ENCODE measurements around the gene COL25A1.
"Not testable (repeated sequence)": the region's sequence is repeated elsewhere in the genome, so short reads cannot be mapped to it uniquely, and the experiment has no call there.

Gene COL25A1

DNA sequence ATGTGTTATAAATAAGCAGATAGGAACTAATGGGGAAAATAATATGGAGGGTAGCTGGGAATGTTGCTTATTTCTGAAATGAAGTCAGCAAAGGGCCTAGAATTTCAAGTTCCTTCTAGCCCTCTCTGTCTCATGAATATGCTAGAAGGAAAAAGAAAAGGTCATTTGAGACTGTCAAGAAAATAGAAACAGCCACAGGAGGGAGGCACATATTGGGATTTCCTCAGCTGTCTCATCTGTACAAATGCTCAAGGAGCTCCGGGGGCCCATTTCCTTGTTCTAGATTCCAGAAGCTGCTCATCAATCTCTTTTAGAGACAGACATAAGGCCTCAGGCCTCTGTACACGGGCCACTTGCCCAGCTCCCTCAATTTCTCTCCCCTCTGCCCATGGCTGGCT is 412.0 kb downstream of the COL25A1 start:
- DNase-seq = no peak

DNA sequence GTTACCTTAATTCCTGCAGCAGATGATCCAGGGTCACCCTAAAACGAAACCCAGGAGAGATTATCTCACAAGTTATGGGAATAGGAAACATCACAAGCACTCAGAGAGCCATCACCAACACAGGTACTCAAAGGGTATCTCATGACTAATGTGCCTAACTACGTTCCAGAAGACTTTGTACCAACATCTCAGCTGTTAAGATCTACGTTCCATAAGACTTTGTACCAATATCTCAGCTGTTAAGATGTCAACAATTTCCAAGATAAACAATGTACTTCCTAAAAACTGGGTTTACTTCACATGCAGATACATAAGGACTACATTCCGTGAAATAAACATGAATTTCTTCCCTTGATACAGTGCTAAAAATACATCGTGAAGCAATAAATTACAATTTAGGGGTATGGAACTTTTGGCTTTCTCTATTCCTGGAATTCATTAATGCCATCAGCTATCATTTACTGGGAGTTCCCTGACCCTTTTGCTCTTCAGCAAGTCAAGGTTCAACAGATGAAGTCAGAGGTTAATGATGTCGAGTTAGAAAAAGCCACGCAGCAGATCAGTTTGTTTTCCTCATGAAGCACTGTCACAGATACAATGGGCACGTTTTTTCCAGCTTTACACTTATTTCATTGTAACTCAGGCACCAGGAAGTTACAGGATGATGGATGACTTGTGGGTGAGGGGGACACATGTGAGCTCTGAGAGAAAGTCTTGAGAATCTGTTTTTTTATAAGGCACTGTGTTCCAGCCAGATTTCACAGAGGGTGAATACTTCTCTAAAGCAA is 412.6 kb downstream of the COL25A1 start:
- no peak for DNase-seq

DNA sequence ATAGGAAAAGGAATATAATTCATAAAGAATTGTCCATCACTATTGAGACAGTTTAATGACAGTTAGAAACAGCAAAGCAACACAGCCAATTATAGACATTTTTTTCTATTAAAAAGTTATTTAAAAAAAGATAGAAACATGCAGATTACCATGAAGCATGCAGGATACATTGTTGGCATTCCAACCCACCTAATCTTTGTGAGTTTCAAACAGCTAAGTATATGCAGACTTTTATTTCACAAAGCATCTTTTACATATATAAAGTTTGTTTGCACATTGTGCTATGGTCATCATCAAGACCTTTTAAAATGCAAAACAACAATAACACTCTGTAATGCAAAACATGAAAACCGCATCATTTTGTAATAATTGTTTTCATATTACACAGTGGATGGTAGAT is 413.7 kb downstream of the COL25A1 start:
- DNase-seq = no peak

DNA sequence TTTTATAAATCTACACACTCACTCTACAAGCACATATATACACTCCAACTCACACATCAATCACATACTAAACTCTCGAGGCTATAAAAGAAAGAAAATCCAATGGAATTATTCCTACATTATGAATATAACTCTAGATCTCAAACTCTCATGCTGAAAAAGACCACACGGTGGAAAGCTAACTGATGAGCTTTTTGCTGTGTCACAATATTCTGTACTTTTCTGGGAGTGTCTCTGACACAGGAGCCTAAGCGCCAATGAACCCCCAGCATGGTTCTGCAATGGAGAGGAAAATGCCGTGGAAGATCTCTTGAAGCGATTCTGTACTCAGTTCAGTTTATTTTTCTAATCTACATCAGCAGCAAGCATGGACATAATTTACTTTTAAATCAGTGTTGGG is 415.4 kb downstream of the COL25A1 start:
- DNase-seq = no peak

DNA sequence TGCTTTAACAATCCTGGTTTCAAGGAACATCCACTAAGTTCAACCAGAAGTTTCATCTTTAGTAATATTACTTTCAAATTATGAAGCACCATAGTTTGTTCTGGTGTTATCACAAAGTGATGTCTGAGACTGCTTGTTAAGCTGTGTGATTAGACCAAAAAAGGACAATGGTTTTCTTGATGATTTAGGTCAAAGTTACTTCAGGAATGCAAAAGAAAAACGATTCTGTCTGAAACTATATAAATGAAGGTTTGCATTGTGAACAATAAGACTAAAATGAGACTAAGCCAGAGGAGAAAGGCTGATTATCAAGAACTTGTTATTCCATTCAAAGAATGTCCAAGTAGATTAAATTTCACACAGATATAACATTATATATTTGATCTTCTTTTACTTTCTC is 417.2 kb downstream of the COL25A1 start:
- no peak for DNase-seq

DNA sequence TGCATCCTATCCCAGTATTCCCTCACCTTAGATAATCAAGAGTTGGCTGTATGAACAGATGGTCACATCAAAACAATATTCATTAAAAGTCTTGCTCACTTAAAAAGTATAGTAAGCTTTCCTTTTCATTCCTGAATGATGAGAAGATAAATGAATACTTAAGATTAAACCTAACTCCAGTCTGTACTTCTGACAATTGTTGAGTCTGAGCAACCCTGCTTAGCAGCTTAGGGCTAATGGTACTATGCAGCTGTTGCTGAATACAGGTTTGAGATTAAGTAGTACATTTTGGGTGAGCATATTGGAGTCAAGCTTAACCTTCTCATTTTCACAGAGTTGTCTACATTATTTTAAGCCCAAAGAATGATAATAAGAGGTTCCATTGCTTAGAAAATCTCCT is 417.9 kb downstream of the COL25A1 start:
- DNase-seq = no peak

DNA sequence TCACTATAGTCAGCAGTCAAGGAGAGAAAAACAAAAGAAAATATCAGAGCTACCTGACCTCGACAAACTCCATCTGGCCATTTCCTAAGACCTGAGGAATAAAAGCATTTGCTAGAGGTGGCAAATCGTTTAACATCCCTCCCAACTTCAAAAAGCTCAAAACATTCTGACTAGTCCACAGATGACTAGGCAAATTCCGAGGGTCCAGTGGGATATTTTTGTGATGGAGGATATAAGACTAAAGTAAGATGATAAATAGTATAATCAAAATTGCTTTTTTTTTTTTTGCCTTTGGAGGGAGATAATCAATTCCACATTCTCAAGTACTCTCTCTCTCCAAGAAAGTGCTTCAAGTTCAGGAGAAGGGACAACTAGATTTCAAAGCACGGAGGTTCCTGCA is 420.5 kb downstream of the COL25A1 start:
- DNase-seq = no peak

DNA sequence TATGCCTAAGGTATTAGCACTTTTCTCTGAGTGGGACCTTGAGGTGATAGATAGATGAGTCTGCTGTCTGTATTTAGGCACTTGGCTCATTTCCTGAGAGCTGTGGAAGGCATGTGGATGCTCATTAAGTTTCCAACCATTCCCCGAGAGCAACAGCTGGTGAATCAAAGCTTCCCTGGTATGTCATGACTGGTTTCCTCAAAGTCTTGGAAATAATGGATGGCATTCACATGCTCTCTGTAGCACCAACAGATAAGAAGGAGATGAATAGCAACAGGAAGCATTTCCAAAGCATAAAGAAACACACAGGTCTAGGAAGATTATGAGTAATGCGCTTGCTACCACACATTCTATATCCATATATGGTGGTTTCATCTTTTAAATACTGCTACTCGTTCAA is 421.3 kb downstream of the COL25A1 start:
- no peak for DNase-seq

DNA sequence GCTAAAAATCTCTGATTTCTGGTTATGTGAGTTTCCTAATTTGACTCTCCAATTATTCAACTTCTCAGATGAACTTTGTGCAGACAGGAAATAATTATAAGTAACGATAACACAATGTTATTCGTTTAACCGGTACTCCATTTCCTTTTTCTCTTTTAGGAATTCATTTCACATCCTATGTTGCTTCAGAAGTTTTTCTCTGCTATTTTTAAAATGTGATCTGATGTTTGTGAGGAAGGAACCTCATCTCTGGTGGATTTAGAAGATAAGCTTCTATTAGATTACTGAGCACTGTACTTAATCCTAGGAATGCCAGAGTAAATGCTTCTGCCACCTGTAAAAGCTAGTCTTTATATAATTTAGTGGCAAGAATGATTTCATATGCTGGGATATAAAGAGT is 423.7 kb downstream of the COL25A1 start:
- no peak for DNase-seq

DNA sequence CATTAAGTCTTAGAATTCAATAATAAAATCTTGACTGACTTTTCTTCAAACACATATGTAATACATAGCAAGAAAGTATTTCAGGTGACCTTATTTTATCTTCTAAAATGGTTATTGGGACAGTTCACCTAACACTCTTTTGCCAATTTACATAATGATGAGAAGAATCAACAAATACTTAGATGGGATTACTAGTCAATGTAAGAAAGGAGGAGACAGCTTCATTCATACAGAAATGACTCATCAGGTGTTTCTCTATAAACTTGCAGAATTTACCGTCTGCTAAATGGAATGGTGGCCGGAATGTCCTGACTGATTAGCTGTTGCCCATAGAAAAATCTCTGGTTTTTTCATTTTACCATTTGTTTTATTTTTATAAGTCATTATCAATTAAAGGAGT is 424.6 kb downstream of the COL25A1 start:
- no peak for DNase-seq

DNA sequence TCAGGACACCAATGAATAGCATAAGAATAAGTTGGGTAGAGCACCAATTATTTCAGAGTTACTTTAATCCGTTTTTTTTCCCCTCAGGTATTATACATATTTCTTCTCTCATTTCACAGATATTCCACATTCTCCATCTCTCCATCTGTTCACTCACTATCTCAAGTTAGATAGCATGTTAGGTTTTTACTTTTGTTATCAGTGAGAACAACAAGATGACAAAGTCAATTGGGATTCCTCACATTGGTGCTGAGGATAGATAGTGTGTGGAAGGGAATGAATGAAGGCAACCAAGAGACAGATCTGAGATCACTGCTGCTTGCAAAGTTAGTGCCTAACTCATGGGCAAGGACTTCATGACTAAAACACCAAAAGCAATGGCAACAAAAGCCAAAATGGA is 427.7 kb downstream of the COL25A1 start:
- DNase-seq = no peak

DNA sequence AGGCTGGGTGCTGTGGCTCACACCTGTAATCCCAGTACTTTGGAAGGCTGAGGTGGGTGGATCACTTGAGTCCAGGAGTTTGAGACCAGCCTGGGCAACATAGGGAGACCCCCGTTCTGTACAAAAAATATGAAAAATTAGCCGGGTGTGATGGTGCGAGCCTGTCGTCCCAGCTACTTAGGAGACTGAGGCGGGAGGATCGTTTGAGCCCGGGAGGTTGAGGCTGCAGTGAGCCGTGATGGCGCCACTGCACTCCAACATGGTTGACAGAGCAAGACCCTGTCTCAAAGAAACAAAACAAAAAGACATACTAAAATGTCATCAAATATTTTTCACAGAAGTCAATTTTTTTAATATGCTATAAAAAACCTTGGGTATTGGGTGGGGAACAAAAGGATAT is 432.5 kb downstream of the COL25A1 start:
- DNase-seq = not testable (repeated sequence)

DNA sequence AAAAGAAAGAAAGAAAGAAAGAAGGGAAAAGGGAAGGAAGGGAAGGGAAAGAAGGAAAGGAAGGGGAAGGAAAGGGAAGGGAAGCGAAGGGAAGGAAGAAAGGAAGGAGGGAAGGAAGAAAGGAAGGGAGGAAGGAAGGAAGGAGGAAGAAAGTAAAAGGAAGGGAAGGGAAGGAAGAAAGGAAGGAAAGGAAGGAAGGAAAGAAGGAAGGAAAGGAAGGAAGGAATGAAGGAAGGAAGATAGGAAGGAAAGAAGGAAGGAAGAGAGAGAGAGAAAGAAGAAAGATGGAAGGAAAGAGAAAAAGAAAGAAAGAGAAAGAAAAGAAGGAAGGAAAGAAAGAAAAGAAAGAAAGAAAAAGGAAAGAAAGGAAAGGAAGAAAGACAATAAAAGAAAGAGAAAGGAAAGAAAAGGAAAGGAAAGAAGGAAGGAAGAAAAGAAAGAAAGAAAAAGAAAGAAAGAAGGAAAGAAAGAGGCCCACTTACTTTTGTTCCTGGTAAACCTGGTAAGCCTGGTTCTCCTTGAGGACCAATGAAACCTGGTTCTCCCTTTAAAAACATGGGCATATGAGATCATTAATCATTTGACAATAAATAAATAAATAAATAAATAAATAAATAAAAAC is 433.7 kb downstream of the COL25A1 start:
- DNase-seq = no peak

DNA sequence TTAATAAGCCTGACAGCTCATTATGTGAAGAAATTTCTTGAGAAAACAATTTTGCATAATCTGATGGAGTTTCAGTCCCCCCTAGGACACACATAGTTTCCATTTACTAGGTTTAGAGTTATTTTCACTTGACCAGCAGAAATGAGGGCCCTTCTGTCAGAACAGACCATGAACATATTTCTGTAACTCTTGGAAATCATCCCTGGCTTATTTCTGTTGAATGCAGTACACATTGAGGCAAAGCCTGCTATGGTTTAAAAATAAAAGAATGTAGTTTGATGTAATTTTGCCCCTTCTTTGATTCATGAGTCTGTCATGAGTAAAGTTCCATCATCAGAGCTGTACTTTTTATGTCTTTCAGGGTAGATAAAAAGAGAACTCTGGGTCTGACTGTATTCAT is 435.0 kb downstream of the COL25A1 start:
- DNase-seq = no peak

DNA sequence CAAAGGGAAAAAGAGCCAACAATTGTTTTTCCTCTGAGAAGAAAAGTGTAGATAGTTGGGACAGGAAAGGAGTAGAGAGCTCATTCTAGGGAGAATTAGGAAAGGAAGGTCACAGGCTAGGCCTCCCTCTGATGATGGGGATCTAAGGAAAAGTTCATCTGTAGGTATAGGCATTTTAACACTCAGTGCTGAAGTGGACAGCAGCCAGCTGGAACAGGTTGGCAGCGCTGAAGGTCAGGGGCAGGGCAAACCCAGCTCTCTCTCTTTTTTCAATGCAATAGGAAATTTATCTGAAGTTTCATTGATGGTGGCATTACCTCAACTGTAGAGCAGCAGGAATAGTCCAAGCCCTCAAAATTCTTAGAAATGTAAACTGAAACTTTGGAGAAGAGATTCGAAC is 441.1 kb downstream of the COL25A1 start:
- DNase-seq = no peak

DNA sequence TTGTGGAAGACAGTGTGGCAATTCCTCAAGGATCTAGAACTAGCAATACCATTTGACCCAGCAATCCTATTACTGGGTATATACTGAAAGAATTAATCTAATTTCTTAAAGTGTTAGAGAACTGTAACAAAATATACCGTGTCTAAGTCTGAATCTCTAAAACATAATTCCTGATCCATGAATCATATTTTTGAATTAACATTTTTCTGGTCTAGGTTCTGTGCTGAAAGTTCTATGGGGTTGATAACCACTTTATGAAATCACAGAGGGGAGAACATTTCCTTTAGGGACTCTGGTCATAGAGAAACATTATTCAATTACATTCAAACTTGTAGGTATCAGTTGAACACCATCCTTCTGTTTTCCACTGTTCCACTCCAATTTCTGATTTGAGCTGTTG is 447.7 kb downstream of the COL25A1 start:
- DNase-seq = no peak

DNA sequence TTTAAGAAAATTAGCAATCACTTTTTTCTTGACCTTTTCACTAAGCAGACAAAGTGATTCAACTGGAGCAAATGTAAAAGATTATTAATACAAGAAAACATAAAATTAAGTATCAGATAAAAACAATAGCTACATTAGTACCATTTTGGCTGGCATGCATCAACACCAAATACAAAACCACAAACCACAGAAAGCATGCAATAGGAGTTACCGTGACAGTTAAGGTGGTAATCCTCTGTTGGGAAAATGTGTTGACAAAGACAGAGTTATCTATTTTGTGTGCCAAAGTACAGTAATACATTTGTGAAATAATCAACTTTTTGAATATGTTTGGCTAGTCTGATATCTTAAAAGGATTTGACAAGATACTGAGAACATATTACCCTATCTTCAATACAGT is 449.8 kb downstream of the COL25A1 start:
- DNase-seq = no peak

DNA sequence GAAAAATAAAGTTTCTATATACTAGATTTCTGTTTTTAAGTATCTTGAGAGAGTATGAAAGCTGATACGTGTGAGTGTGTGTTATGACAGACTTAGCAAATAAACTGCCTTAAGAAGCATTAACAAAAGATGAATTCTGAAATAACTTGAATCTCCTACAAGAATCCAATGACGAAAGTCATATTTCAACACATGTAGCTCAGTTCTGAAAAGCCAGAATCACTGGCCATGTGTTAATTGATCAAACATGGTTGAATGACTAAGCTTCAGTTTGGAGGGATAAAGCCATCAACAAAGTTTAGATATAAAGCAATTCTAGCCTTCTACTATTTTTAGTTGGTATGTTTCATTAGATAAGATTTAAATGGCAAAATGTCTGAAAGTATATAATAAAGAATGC is 451.1 kb downstream of the COL25A1 start:
- DNase-seq = no peak

DNA sequence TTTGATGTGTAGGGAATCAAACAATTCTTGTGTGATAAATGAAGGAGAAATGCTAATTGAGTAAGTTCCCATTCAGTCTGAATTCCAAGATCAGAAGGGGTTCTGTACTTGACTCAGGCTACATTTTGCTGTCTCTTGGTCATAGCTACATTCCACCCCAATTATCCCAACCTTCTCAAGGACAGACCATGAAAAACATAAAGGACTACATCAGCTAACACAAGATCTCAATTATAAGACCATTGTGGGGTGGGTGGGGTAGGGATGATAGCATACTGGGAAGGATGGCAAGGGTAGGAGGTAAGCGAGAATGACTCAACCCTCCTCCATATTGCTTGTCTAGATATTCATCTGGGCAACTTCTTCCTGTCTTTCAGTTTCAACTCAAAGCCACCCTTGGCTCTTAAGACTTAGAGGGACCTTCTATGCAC is 452.2 kb downstream of the COL25A1 start:
- no peak for DNase-seq

DNA sequence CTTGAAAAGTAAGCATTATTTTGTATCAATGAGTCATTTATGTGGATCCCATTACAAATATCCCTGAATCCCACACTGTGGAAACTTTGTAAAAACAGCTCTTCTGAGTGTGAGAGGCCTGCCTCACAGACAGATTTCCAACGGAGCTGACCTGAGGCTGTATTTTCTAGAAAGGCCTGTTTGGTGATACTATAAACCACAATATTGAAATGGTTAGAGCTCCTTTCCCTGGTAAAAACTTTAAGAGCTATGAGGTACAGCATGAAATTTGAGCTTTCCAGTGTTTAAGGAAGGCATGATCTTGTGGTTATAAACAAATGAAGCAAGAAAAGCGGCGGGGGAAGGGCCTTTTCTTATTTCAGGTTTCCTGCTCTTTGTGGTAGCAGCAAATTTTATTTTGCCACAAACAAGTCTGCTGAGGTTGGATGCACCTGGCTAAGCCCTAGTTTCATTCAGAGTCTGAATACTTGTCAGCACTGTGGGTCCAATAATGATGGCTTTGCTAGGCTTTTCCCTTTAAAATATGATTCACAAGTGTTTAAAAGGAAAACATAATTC is 452.8 kb downstream of the COL25A1 start:
- no peak for DNase-seq

DNA sequence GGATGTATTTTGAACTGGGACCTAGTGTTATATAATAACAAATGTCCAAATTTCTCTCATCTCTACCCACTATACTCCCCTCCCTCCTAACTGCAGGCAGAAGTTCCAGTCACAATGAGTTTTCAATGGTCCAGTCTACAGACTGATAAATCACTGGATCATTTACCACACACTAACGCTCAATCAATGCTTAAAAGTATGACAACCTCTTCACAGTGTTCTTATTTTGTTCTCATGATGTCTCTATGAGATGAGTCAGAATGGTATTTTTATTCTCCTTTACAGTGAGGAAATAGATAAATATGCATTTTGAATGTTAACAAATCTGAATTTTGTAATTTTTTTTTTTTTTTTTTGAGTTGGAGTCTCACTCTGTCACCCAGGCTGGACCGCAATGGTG is 455.9 kb downstream of the COL25A1 start:
- DNase-seq = no peak

DNA sequence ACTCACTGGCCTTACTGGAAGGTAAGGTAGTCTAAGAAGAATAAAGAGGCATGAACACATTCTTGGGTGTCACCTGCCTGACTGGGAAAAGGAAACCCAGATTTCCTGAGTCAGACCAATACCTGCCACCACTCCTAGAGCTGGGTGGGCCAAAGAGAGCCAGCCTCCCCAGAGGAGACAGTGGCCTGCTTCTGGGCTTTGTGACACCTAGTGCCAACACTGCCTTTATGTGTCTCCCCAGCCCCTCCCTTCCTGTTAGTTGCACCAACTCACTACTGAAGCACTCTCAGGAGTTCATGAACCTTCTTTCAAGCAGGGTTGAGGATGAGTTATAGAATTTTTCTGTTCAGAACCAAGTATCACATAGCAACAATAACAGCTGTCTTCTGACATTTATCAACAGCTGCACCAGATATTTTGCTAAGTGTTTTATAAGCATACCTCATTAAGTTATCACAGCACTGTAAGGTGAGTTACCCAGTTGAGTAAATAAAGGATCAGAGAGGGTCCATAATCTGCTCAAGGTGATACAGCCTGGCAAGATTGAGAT is 462.0 kb downstream of the COL25A1 start:
- DNase-seq = no peak

DNA sequence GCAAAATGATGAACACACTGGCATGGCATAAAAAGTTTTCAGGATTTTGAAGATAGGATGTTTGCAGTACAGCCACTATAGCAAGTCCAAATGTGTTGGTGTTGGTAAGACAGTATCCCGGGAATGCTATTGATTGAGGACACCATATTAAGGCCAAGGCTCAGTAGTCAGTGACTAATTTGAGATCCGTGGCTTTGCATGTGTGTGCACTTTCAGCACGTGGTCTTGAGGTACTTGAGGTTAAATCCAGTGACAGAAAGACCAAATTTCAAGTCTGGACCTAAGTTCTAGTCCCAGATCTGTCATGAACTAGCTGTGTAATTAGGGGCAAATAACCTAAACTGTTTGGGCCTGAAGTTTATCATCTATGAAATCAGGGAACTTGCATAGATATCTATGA is 463.1 kb downstream of the COL25A1 start:
- DNase-seq = no peak

DNA sequence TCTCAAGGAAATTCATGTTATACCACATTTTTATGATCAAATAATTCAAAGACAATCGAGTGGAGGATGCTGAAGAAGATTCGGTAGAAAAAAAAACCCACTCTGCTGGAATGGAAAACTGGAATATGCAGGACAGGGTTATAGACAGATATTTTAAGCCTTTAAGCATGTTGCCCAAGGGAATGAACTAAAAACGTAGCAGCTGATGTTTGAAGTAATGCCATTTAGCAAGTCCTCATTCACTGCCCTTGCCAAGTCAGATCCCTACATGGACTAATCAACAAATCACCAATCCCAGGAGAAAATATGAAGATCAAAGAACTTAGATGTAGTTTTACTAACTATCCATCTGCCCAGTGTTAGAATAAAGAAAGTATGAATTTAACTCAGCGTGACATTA is 464.0 kb downstream of the COL25A1 start:
- no peak for DNase-seq
